ENCODE measurements around the gene TCEA3.

Gene TCEA3

GRCh38 chr1:23339632-23340031 is 84.9 kb downstream of the TCEA3 start:
- DNase-seq (ENCODE audit: low read depth in 3 of 3, low spot score in 1 of 3): no peak

- DNase-seq (ENCODE audit: low read depth in 3 of 3, low spot score in 1 of 3): no peak
Measured at GRCh38 chr1:23337869-23338268, 86.7 kb downstream of the TCEA3 start.

DNA sequence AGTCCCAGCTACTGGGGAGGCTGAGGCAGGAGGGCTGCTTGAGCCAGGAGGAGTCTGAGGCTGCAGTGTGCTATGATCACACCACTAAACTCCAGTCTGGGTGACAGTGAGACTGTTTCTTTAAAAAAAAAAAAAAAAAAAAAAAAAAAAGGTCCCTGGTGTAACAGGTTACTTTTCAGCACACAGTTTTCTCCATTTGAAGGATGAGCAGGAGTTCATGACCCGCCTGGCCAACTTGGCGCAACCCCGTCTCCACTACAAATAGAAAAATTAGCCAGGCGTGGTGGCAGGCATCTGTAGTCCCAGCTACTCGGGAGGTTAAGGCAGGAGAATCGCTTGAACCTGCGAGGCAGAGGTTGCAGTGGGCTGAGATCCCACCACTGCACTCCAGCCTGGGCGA is 92.8 kb downstream of the TCEA3 start:
- DNase-seq (ENCODE audit: low read depth in 3 of 3, low spot score in 1 of 3): no peak

All from stimulated activated CD4-positive, alpha-beta T cell treated with anti-CD3 and anti-CD28 coated beads, TNF-alpha, amount 100 ng/mL, for 1 hour (primary cell).